SHP77 (cell line): Measurements from ENCODE around the gene PGA3.
"Not testable (repeated sequence)": the region's sequence is repeated elsewhere in the genome, so short reads cannot be mapped to it uniquely, and the experiment has no call there.

Experiments
- DNase-seq, 2 experiments: peaks; one replicate each; lab custom pipeline; 2025; lab: John Stamatoyannopoulos, UW

Gene PGA3

GRCh38 chr11:61207636-61208310, 4.5 kb downstream of the PGA3 start:
- DNase-seq, result not testable (repeated sequence)

GRCh38 chr11:61210629-61211028, 7.3 kb downstream of the PGA3 start:
- DNase-seq, result not testable (repeated sequence)

DNA sequence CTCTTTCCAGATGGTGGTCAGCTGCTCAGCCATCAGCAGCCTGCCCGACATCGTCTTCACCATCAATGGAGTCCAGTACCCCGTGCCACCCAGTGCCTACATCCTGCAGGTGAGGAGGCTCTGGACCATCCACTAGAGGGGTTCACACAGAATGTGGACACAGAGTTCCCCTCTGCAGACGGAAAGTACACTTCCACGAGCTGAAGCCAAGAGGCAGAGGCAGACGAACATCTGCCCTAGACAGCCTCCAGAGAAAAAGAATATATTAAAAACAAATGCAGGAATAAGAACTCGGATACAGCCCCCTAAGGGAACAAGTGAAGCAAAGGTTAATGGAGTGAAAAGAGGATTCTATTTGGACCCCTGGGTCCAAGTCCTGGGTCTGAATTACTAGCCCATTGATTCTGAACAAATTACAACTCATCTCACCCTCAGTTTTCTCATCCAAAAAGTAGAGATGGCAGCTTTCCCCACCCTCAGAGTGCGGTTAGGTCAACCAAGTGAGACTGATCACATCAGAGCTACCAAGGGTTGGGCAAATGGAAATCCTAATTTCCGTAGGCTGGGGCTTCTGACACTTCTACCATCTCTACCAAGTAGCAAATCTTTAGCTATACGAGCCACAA, 8.1 kb downstream of the PGA3 start:
- DNase-seq, result not testable (repeated sequence)

- not testable (repeated sequence) for DNase-seq
These were observed 8.9 kb downstream of the PGA3 start for GRCh38 chr11:61212202-61212601.

- DNase-seq, result not testable (repeated sequence)
These were observed 10.5 kb downstream of the PGA3 start for GRCh38 chr11:61213711-61214324.

- DNase-seq, result not testable (repeated sequence)
These were observed 15.0 kb downstream of the PGA3 start for GRCh38 chr11:61218306-61218705.

- not testable (repeated sequence) for DNase-seq
These were observed 15.7 kb downstream of the PGA3 start for GRCh38 chr11:61219016-61219415.

- not testable (repeated sequence) for DNase-seq
These were observed 18.7 kb downstream of the PGA3 start, which contains the start of gene PGA4 for GRCh38 chr11:61222047-61222446. Gene PGA4 (plus strand): TSS chr11:61222347. CDS start chr11:61222401, 54 bp downstream.

DNA sequence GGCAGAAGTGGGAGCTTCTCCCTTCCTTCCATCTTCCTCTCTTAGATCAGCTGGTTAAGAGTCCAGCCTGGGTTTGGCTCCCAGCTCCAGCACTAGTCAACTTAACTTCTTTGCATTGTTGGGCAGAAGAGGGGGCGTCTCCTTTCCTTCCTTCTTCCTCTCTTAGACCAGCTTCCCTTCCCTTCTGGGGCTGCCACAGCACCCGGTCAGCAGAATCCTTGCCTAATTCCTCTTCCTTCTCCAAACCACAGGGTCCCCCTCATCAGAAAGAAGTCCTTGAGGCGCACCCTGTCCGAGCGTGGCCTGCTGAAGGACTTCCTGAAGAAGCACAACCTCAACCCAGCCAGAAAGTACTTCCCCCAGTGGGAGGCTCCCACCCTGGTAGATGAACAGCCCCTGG, 19.4 kb downstream of the PGA3 start:
- not testable (repeated sequence) for DNase-seq

GRCh38 chr11:61226457-61227137, 23.3 kb downstream of the PGA3 start:
- not testable (repeated sequence) for DNase-seq

- not testable (repeated sequence) for DNase-seq
These were observed 26.1 kb downstream of the PGA3 start for GRCh38 chr11:61229458-61229857.

- DNase-seq, result not testable (repeated sequence)
These were observed 27.7 kb downstream of the PGA3 start for GRCh38 chr11:61231033-61231432.

DNA sequence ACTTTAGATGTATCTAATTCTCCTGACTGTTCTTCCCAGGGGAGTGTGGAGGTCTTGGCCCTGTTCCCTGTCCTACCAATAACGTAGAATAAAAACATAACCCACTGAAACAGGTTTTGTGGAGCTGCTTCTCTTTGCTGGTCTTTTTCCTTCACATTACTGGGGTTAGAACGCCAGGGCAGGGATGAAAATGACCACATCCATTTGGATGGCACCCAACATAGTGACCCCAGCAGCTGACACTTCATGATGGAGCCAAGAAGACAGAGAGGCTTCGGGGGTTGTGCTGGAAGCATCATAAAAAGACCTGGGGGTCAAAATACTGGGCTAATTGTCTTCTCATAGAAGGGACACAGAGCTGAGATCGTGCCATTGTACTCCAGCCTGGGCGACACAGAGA, 28.3 kb downstream of the PGA3 start:
- not testable (repeated sequence) for DNase-seq

GRCh38 chr11:61232548-61233145, 29.3 kb downstream of the PGA3 start:
- not testable (repeated sequence) for DNase-seq

- not testable (repeated sequence) for DNase-seq
These were observed 33.8 kb downstream of the PGA3 start for GRCh38 chr11:61237130-61237529.

DNA sequence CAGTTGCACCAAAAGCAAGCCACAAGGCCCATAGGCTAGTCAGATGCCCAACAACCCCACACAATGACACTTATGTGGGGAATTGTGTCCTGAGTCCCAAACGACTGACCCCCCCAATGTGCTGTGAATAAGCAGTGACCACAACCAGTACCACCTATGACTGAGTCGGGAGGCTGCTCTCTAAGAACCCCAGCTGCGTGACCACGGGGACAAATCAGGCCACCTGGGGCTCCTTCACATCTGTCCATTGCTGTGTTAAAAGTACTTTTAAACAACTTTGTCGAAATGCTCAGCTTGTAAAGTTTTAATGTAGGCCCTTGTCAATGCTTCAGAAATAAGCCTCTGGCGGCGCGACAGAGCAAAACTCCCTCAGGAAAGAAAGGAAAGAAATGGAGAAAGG, 37.0 kb downstream of the PGA3 start:
- DNase-seq, result not testable (repeated sequence)

DNA sequence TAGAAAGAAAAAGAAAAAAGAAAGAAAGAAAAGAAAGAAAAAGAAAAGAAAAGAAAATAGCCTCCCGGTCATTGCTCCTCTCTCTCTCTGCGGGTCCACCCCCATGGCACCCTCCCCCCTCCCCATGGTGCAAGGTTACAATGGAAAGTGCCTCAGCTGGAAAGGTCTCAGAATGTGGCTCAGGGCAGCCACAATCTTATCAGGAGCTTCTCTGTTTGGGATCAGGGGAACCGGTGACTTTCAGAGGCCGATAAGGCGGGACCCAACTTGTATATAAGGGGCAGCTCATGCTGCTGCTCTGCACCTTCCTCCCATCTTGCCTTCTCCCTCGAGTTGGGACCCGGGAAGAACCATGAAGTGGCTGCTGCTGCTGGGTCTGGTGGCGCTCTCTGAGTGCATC, 37.6 kb downstream of the PGA3 start, which contains the start of gene PGA5:
TSS of gene PGA5 (plus strand) at position 301 of the 400 bp plus-strand sequence. CDS start at position 353, 52 bp downstream.
- not testable (repeated sequence) for DNase-seq

DNA sequence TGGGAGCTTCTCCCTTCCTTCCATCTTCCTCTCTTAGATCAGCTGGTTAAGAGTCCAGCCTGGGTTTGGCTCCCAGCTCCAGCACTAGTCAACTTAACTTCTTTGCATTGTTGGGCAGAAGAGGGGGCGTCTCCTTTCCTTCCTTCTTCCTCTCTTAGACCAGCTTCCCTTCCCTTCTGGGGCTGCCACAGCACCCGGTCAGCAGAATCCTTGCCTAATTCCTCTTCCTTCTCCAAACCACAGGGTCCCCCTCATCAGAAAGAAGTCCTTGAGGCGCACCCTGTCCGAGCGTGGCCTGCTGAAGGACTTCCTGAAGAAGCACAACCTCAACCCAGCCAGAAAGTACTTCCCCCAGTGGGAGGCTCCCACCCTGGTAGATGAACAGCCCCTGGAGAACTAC, 38.2 kb downstream of the PGA3 start:
- DNase-seq, result not testable (repeated sequence)

- not testable (repeated sequence) for DNase-seq
These were observed 42.1 kb downstream of the PGA3 start for GRCh38 chr11:61245284-61245964.

GRCh38 chr11:61248071-61248470, 44.8 kb downstream of the PGA3 start:
- not testable (repeated sequence) for DNase-seq

DNA sequence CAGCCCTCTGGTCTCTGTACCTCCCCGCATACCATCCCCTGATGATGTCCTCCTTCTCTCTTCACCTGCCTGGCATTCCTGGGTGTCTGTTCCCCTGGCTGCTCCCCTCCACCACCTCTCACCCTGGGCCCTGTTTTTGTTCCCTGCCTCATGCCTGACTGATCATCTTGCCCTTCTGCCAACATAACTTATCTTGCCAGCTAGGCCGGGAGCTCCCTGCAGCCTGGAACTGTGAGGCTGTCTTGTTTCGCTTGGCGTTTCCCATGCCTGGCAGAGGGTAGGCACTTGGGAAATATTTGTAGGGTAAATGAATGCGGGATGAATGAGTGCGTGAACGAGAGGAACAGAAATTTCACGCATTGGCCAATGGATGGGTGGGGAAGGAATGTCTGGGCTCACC, 45.9 kb downstream of the PGA3 start:
- DNase-seq, result not testable (repeated sequence)
